SK-N-SH (cell line): ENCODE measurements around the gene AGAP2. TPM values are rescaled to one million over a fixed set of nuclear protein-coding genes. Genes with fewer than 3 reads are reported as not detected.

ENCODE experiments used
- CTCF ChIA-PET: fragments of 300-600, 350-600 bp; formaldehyde crosslinking; extraction: SDS; loops from one replicate; lab custom pipeline; 2021; lab: Yijun Ruan, JAX
- POLR2A ChIA-PET: fragments of 350-600 bp; sonication (Branson Sonifier 250); formaldehyde crosslinking; extraction: SDS; loops from one replicate; lab custom pipeline; 2020; ENCODE audit warnings: antibody characterized with exemption, inconsistent platforms; lab: Yijun Ruan, JAX
- DNase-seq: peaks from one replicate; pipeline ENCODE4 v3.0.0; 2012
- H2AFZ ChIP-seq: fragments of 200-600 bp; sonication (generic); 2 replicates; pipeline ENCODE4 v1.8.1; 2016; ENCODE audit warnings: antibody characterized with exemption, mild to moderate bottlenecking, low read depth
- H3F3A ChIP-seq: fragments of 200-600 bp; sonication (generic); replicated peaks from 2 replicates; pipeline ENCODE3; 2016; ENCODE audit warnings: antibody characterized with exemption, mild to moderate bottlenecking; ENCODE audit not compliant: insufficient read depth
- H3K27ac ChIP-seq, 2 experiments: fragments of 200-500 bp in 1 of 2; fragments of 200-600 bp in 1 of 2; sonication (Bioruptor generic) in 1 of 2; sonication (generic), shearing (Covaris generic) in 1 of 2; 2 replicates each; pipeline versions ENCODE4 v1.5.1 to v1.6.1; 2014 to 2016; ENCODE audit warnings: low read depth in 2 of 2, inconsistent platforms in 1 of 2, low read length in 1 of 2, mild to moderate bottlenecking in 1 of 2, mixed read lengths in 1 of 2
- H3K27me3 ChIP-seq: fragments of 200-600 bp; sonication (generic), shearing (Covaris generic); 2 replicates; pipeline ENCODE4 v1.6.1; 2016; ENCODE audit warnings: mixed run types; ENCODE audit not compliant: insufficient read depth
- H3K36me3 ChIP-seq, 2 experiments: fragments of 200-500 bp in 1 of 2; fragments of 200-600 bp in 1 of 2; sonication (Bioruptor generic) in 1 of 2; sonication (generic) in 1 of 2; replicated peaks in 1 of 2; 2 replicates each; pipeline versions ENCODE3 to v1.5.1; 2014 to 2016; ENCODE audit warnings: low read length in 1 of 2, mild to moderate bottlenecking in 1 of 2; ENCODE audit not compliant: insufficient read depth in 2 of 2, control insufficient read depth in 1 of 2
- H3K4me1 ChIP-seq, 2 experiments: fragments of 200-500 bp in 1 of 2; fragments of 200-600 bp in 1 of 2; sonication (Bioruptor generic) in 1 of 2; sonication (generic), shearing (Covaris generic) in 1 of 2; 2 replicates each; pipeline versions ENCODE4 v1.5.1 to v1.6.1; 2014 to 2016; ENCODE audit warnings: low read depth in 1 of 2, low read length in 1 of 2, mixed run types in 1 of 2; ENCODE audit not compliant: insufficient read depth in 2 of 2, control insufficient read depth in 1 of 2
- H3K4me2 ChIP-seq: fragments of 200-600 bp; sonication (generic), shearing (Covaris generic); 2 replicates; pipeline ENCODE4 v1.6.1; 2017; ENCODE audit warnings: mixed run types
- H3K4me3 ChIP-seq, 2 experiments: fragments of 200-500 bp in 1 of 2; fragments of 200-600 bp in 1 of 2; sonication (Bioruptor generic) in 1 of 2; sonication (generic), shearing (Covaris generic) in 1 of 2; 2 replicates each; pipeline versions ENCODE4 v1.5.1 to v1.8.1; 2014 to 2016; ENCODE audit warnings: low read depth in 2 of 2, inconsistent platforms in 1 of 2, low read length in 1 of 2, mild to moderate bottlenecking in 1 of 2, mixed read lengths in 1 of 2, moderate library complexity in 1 of 2
- H3K79me2 ChIP-seq: fragments of 200-600 bp; sonication (generic); 2 replicates; pipeline ENCODE4 v1.8.1; 2017; ENCODE audit warnings: mild to moderate bottlenecking; ENCODE audit not compliant: insufficient read depth
- H3K9ac ChIP-seq: fragments of 200-600 bp; sonication (generic); 2 replicates; pipeline ENCODE4 v1.6.1; 2017; ENCODE audit warnings: mixed run types
- H3K9me2 ChIP-seq: fragments of 200-600 bp; sonication (generic); 2 replicates; pipeline ENCODE4 v1.6.1; 2017; ENCODE audit warnings: mixed run types
- H3K9me3 ChIP-seq: fragments of 200-600 bp; sonication (generic); 2 replicates; pipeline ENCODE4 v1.6.1; 2017; ENCODE audit warnings: mixed run types, mild to moderate bottlenecking, moderate library complexity
- H4K20me1 ChIP-seq: fragments of 200-600 bp; sonication (generic); 2 replicates; pipeline ENCODE4 v1.6.1; 2017; ENCODE audit warnings: mild to moderate bottlenecking, mixed run types; ENCODE audit not compliant: insufficient read depth
- CHD2 ChIP-seq: fragments of 150-350 bp; IDR thresholded peaks from 2 replicates; pipeline ENCODE4 v1.6.1; 2018; ENCODE audit warnings: low read length; ENCODE audit not compliant: partially characterized antibody
- EP300 ChIP-seq, 2 experiments: IDR thresholded peaks; 2 replicates each; pipeline versions ENCODE4 v1.4.0 to v1.6.1; 2012; ENCODE audit warnings: borderline replicate concordance in 1 of 2, low read depth in 1 of 2, low read length in 1 of 2
- FOSL2 ChIP-seq: IDR thresholded peaks from 2 replicates; pipeline ENCODE4 v1.4.0; 2012; ENCODE audit warnings: low read depth, mild to moderate bottlenecking, moderate library complexity, borderline replicate concordance
- FOXJ3 ChIP-seq: sonication (generic); formaldehyde crosslinking; IDR thresholded peaks from 2 replicates; pipeline ENCODE4 v1.5.1; 2020; ENCODE audit warnings: mild to moderate bottlenecking, missing genetic modification reagents
- GATA2 ChIP-seq: sonication (generic); formaldehyde crosslinking; IDR thresholded peaks from 2 replicates; pipeline ENCODE4 v1.5.0; 2020; ENCODE audit warnings: mild to moderate bottlenecking, missing genetic modification reagents
- JUND ChIP-seq: IDR thresholded peaks from 2 replicates; pipeline ENCODE4 v1.4.0; 2012
- MXI1 ChIP-seq: IDR thresholded peaks from 2 replicates; pipeline ENCODE4 v1.6.1; 2012; ENCODE audit warnings: mild to moderate bottlenecking, low read depth, low read length, improper control_type of control experiment
- NRF1 ChIP-seq: IDR thresholded peaks from 2 replicates; pipeline ENCODE4 v1.6.1; 2012; ENCODE audit warnings: low read depth, mild to moderate bottlenecking, low read length
- SMC3 ChIP-seq: IDR thresholded peaks from 2 replicates; pipeline ENCODE4 v1.6.1; 2012; ENCODE audit warnings: low read depth, low read length, improper control_type of control experiment
- TAF1 ChIP-seq: IDR thresholded peaks from 2 replicates; pipeline ENCODE4 v1.6.1; 2012; ENCODE audit warnings: low read depth, mild to moderate bottlenecking, low read length, moderate library complexity, borderline replicate concordance
- TCF12 ChIP-seq: IDR thresholded peaks from 2 replicates; pipeline ENCODE4 v1.4.0; 2012
- TEAD4 ChIP-seq: IDR thresholded peaks from 2 replicates; pipeline ENCODE4 v1.4.0; 2012; ENCODE audit warnings: mild to moderate bottlenecking, borderline replicate concordance; ENCODE audit not compliant: insufficient read depth
- YY1 ChIP-seq: IDR thresholded peaks from 2 replicates; pipeline ENCODE4 v1.4.0; 2012; ENCODE audit warnings: low read depth, mild to moderate bottlenecking
- WGBS: methylation state at CpG from one replicate; pipeline ENCODE4 v1.1.6; 2017; ENCODE audit warnings: low lambda C conversion rate; 5-methylcytosine and 5-hydroxymethylcytosine counted together
- polyA plus RNA-seq, 3 experiments: library from polyadenylated mRNA; depleted of rRNA; stranded (reverse); fragments of >200 nt; gene quantifications; 2 replicates each; pipeline ENCODE4 v1.2.3, GENCODE V29; 2012
- TF ChIP-seq, protein P1 (sequence below): fragments of 150-350 bp; IDR thresholded peaks from 2 replicates; pipeline ENCODE4 v1.6.1; 2016; ENCODE audit warnings: mild to moderate bottlenecking, low read depth, low read length
- TF ChIP-seq, protein P2 (sequence below): IDR thresholded peaks from 2 replicates; pipeline ENCODE4; 2012
- TF ChIP-seq, protein P3 (sequence below): IDR thresholded peaks from 2 replicates; pipeline ENCODE4 v1.4.0; 2012; ENCODE audit warnings: low read depth
- TF ChIP-seq, protein P4 (sequence below): IDR thresholded peaks from 2 replicates; pipeline ENCODE4 v1.4.0; 2012; ENCODE audit warnings: low read depth, borderline replicate concordance
- TF ChIP-seq, protein P5 (sequence below): IDR thresholded peaks from 2 replicates; pipeline ENCODE4 v1.6.1; 2012; ENCODE audit warnings: mild to moderate bottlenecking, low read depth, low read length, moderate library complexity
- TF ChIP-seq, protein P6 (sequence below): fragments of 200-600 bp; sonication (generic); IDR thresholded peaks from 2 replicates; pipeline ENCODE4 v1.6.1; 2017; ENCODE audit warnings: antibody characterized with exemption, mild to moderate bottlenecking, moderate library complexity

The AGAP2 gene
- polyA plus RNA-seq, 1 of the 3 experiments (the other 2 are of a cell fraction), result 5.2 TPM

DNA sequence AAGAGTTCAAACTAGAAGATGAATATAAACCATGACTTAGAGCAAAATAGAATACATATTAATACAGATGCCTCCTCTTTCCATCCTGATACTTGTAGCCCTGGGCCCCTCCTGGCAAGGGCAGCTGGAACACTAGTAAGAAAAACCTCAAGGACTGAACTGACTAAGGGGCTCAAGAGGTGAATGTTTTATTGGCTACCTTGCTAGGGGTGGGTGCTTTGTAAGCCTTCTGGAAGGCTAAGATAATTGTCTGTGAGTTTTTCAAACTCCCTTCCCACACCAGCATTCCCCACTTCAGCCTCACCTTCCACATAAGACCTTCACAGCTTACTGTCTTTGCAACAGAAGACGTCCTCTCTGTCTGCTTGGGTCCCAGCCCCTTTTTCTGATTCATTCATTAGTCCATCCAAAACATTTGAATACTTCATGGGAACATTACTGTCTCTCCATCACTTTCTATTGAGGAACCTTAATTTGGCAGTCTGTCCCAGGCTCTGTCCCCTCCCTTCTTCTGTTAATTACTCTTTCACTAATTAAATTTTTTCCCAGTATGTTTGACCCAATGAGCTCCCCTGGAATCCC lies 15.3 kb upstream of the AGAP2 start:
- no peak for DNase-seq
- POLR2A ChIA-PET, result interaction anchor here (1.1 kb wide), 1 partner anchor 19 kb away, joined by 4 read pairs; the partner anchor contains the start of gene EEF1AKMT3
- H3K4me3 ChIP-seq, result peak overlapping the region; percentile 55 to 79; a peak in 2 of 4 replicates
- TF ChIP-seq TAF1, result no peak
- TF ChIP-seq, protein P1, sequence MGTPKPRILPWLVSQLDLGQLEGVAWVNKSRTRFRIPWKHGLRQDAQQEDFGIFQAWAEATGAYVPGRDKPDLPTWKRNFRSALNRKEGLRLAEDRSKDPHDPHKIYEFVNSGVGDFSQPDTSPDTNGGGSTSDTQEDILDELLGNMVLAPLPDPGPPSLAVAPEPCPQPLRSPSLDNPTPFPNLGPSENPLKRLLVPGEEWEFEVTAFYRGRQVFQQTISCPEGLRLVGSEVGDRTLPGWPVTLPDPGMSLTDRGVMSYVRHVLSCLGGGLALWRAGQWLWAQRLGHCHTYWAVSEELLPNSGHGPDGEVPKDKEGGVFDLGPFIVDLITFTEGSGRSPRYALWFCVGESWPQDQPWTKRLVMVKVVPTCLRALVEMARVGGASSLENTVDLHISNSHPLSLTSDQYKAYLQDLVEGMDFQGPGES, result no peak
- no peak for TF ChIP-seq MXI1
- TF ChIP-seq TCF12, result no peak
- TF ChIP-seq SMC3, result no peak
- TF ChIP-seq, protein P2, sequence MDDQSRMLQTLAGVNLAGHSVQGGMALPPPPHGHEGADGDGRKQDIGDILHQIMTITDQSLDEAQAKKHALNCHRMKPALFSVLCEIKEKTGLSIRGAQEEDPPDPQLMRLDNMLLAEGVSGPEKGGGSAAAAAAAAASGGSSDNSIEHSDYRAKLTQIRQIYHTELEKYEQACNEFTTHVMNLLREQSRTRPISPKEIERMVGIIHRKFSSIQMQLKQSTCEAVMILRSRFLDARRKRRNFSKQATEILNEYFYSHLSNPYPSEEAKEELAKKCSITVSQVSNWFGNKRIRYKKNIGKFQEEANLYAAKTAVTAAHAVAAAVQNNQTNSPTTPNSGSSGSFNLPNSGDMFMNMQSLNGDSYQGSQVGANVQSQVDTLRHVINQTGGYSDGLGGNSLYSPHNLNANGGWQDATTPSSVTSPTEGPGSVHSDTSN, result no peak
- TF ChIP-seq FOXJ3 (CRISPR knock-in tag), result no peak
- TF ChIP-seq TEAD4, result no peak
- TF ChIP-seq CHD2, result no peak
- TF ChIP-seq GATA2 (CRISPR knock-in tag), result no peak
- TF ChIP-seq NRF1, result no peak
- peak overlapping the region; percentile 97 for H3K4me2 ChIP-seq
- 54% methylated on average over 1 of the region's 1 CpG for WGBS
- H4K20me1 ChIP-seq, result no peaks in the 10 kb centered on the region
- H3K4me1 ChIP-seq, result peaks cover 8 to 37% of the 10 kb centered on the region in 2 experiments
- peak overlapping the region in 1 of 2 experiments; percentile 62; a peak in 1 of 4 replicates for H3K27ac ChIP-seq
- CTCF ChIA-PET, result interaction anchor here (1.4 kb wide), 1 partner anchor 11 kb away, joined by 5 read pairs; no protein-coding TSS in a partner anchor
- no peaks in the 10 kb centered on the region for H3K27me3 ChIP-seq
- peaks cover 21 to 24% of the 10 kb centered on the region in 2 experiments for H3K36me3 ChIP-seq
- H2AFZ ChIP-seq, result no peak overlapping the region
- H3K9ac ChIP-seq, result no peak overlapping the region
- peaks cover 32% of the 10 kb centered on the region for H3K79me2 ChIP-seq
- H3K9me2 ChIP-seq, result no peaks in the 10 kb centered on the region
- H3F3A ChIP-seq, result peaks cover 15% of the 10 kb centered on the region
- no peaks in the 10 kb centered on the region for H3K9me3 ChIP-seq

DNA sequence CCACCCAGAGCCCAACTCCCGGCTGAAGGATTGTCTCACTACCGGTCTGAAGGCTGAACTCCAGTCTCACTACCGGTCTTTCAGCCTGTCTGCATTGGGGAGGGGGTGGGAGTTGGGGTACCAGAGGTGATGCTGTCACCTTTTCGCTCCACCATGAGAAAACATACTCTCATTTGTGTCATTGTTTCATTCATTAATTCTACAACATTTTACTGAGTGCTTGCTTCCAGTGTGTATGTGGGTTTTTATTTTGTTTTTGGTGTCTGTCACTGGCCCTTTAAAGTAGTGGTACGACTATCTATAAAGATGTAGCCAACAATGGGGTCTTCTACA lies 14.1 kb upstream of the AGAP2 start:
- peak overlapping the region; percentile 90 for H2AFZ ChIP-seq
- H3K9ac ChIP-seq, result peak overlapping the region; percentile 32
- TF ChIP-seq FOSL2 (no peak), EP300 (IDR thresholded peaks at IDR 0.05; ENCODE audit: borderline replicate concordance in 1 of 2, low read depth in 1 of 2, low read length in 1 of 2) (no peak), MXI1 (no peak), YY1 (no peak), JUND (no peak)
- TF ChIP-seq, protein P3, sequence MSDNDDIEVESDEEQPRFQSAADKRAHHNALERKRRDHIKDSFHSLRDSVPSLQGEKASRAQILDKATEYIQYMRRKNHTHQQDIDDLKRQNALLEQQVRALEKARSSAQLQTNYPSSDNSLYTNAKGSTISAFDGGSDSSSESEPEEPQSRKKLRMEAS, result no peak
- TF ChIP-seq, protein P4, sequence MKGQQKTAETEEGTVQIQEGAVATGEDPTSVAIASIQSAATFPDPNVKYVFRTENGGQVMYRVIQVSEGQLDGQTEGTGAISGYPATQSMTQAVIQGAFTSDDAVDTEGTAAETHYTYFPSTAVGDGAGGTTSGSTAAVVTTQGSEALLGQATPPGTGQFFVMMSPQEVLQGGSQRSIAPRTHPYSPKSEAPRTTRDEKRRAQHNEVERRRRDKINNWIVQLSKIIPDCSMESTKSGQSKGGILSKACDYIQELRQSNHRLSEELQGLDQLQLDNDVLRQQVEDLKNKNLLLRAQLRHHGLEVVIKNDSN, result no peak
- TF ChIP-seq, protein P5, sequence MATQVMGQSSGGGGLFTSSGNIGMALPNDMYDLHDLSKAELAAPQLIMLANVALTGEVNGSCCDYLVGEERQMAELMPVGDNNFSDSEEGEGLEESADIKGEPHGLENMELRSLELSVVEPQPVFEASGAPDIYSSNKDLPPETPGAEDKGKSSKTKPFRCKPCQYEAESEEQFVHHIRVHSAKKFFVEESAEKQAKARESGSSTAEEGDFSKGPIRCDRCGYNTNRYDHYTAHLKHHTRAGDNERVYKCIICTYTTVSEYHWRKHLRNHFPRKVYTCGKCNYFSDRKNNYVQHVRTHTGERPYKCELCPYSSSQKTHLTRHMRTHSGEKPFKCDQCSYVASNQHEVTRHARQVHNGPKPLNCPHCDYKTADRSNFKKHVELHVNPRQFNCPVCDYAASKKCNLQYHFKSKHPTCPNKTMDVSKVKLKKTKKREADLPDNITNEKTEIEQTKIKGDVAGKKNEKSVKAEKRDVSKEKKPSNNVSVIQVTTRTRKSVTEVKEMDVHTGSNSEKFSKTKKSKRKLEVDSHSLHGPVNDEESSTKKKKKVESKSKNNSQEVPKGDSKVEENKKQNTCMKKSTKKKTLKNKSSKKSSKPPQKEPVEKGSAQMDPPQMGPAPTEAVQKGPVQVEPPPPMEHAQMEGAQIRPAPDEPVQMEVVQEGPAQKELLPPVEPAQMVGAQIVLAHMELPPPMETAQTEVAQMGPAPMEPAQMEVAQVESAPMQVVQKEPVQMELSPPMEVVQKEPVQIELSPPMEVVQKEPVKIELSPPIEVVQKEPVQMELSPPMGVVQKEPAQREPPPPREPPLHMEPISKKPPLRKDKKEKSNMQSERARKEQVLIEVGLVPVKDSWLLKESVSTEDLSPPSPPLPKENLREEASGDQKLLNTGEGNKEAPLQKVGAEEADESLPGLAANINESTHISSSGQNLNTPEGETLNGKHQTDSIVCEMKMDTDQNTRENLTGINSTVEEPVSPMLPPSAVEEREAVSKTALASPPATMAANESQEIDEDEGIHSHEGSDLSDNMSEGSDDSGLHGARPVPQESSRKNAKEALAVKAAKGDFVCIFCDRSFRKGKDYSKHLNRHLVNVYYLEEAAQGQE, result no peak
- TF ChIP-seq, protein P6, sequence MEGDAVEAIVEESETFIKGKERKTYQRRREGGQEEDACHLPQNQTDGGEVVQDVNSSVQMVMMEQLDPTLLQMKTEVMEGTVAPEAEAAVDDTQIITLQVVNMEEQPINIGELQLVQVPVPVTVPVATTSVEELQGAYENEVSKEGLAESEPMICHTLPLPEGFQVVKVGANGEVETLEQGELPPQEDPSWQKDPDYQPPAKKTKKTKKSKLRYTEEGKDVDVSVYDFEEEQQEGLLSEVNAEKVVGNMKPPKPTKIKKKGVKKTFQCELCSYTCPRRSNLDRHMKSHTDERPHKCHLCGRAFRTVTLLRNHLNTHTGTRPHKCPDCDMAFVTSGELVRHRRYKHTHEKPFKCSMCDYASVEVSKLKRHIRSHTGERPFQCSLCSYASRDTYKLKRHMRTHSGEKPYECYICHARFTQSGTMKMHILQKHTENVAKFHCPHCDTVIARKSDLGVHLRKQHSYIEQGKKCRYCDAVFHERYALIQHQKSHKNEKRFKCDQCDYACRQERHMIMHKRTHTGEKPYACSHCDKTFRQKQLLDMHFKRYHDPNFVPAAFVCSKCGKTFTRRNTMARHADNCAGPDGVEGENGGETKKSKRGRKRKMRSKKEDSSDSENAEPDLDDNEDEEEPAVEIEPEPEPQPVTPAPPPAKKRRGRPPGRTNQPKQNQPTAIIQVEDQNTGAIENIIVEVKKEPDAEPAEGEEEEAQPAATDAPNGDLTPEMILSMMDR, result no peak

More for the DNA sequence above, 14.1 kb upstream of the AGAP2 start:
- H3K9me3 ChIP-seq, result no peaks in the 10 kb centered on the region
- POLR2A ChIA-PET, result interaction anchor here (1.0 to 1.1 kb wide), 2 partner anchors 26 to 1531 kb away, joined by 3 to 7 read pairs; partner anchors contain the start of gene RNF41
- H3K9me2 ChIP-seq, result no peaks in the 10 kb centered on the region
- peak overlapping the region; percentile 27 to 51 for H3K4me3 ChIP-seq
- peaks cover 38% of the 10 kb centered on the region for H3K79me2 ChIP-seq
- peaks cover 8 to 37% of the 10 kb centered on the region in 2 experiments for H3K4me1 ChIP-seq
- no peaks in the 10 kb centered on the region for H3K27me3 ChIP-seq
- CTCF ChIA-PET, result interaction anchor here (1.0 to 1.1 kb wide), 3 partner anchors 15 to 30 kb away, joined by 4 to 6 read pairs (median 5); partner anchors contain the start of gene TSFM
- peaks cover 15 to 34% of the 10 kb centered on the region in 2 experiments for H3K36me3 ChIP-seq
- no peaks in the 10 kb centered on the region for H4K20me1 ChIP-seq
- H3K4me2 ChIP-seq, result peak overlapping the region; percentile 68
- WGBS, result 18% methylated on average over 3 of the region's 5 CpGs
- peaks cover 25% of the 10 kb centered on the region for H3F3A ChIP-seq
- peak overlapping the region; percentile 76 to 83 for H3K27ac ChIP-seq
- no peak for DNase-seq
